Body of pancreas (tissue), 4 donors: ENCODE measurements around the gene CD84.

Source experiments
- POLR2A ChIP-seq, 3 donors: fragments of 450-650 bp; IDR thresholded peaks; one replicate each; pipeline ENCODE4 v1.6.1; 2016; ENCODE audit warnings: antibody characterized with exemption in 3 of 3, mild to moderate bottlenecking in 2 of 3
- TF ChIP-seq, protein P1 (sequence below), 7 experiments: fragments of 450-650 bp in 4 of 7; fragments of 200-600 bp in 3 of 7; sonication (generic) in 3 of 7; IDR thresholded peaks; one replicate each; pipeline ENCODE4 v1.5.1; 2016 to 2019; ENCODE audit warnings: antibody characterized with exemption in 7 of 7

DNA sequence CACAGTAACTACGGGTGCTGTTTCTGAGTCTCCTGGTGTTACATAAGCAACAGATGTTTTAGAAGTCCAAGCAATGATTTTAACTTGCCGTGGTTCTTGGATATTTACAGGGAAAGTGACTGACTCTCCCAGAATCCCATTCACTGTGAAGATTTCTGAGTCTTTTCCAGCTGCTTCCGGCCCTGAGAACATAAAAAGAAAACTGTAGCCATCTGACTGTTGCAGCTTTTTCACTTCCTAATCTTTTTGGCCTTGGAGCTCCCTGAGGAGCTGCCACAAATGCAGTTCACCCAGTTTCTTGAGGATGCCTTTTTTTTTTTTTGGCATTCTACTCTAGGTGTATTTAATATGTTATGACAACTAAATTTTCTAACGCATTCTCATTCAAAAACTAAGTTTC lies 13.7 kb downstream of the CD84 start:
- TF ChIP-seq, protein P1, sequence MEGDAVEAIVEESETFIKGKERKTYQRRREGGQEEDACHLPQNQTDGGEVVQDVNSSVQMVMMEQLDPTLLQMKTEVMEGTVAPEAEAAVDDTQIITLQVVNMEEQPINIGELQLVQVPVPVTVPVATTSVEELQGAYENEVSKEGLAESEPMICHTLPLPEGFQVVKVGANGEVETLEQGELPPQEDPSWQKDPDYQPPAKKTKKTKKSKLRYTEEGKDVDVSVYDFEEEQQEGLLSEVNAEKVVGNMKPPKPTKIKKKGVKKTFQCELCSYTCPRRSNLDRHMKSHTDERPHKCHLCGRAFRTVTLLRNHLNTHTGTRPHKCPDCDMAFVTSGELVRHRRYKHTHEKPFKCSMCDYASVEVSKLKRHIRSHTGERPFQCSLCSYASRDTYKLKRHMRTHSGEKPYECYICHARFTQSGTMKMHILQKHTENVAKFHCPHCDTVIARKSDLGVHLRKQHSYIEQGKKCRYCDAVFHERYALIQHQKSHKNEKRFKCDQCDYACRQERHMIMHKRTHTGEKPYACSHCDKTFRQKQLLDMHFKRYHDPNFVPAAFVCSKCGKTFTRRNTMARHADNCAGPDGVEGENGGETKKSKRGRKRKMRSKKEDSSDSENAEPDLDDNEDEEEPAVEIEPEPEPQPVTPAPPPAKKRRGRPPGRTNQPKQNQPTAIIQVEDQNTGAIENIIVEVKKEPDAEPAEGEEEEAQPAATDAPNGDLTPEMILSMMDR (IDR thresholded peaks at IDR 0.05), result no peak
- TF ChIP-seq POLR2A (IDR thresholded peaks at IDR 0.05), result no peak
